ENCODE data around the gene SLC24A3.
A peak's percentile ranks its signal among the peaks of the same experiment; 100 is the strongest.
"Not testable (repeated sequence)": the region's sequence is repeated elsewhere in the genome, so short reads cannot be mapped to it uniquely, and the experiment has no call there.

Gene SLC24A3

DNA sequence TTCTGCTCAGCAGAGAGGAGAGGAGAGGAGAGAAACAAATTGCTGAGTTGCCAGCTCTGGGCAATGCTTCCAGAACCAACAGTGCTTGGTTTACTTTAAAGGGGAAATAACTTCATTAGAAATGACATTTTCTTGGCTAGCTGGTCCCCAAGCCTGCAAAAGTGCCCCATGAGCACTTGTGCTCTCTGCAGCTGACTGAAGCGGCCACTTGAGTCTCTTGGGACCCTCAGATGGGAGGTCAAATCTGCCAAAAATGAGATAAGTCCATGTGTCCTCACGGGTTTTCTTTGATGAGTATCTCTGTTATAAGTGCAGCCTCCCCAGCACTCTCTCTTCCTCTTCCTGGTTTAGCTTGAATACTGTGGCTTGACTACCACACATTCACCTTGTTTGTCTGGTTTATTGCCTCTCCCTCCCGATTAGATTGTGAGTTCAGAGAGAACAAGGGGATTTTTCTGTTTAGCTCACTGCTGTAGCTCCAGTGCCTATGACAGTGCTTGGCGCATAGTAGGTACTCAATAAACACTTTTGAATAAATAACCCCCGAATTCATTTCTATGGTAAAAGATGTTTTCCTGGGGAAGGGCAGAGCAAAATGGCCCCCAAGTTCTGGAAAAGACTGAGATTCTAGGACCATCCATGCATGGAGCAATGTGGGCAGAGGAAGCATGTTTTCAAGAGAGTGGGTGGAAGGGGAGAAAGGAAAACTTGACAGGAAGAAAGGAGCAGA is 538.6 kb downstream of the SLC24A3 start:
- Mint-ChIP-seq H3K9me3 (no peaks in the 10 kb centered on the region), H3K4me1 (peaks cover 18% of the 10 kb centered on the region), H3K36me3 (ENCODE audit: low read depth) (no peaks in the 10 kb centered on the region), H3K27me3 (ENCODE audit: low read depth) (peaks cover 4% of the 10 kb centered on the region), H3K27ac (peak overlapping the region in 1 of 3 experiments; percentile 34), H3K4me3 (no peak overlapping the region)
- TF ChIP-seq CTCF (IDR thresholded peaks at IDR 0.05; ENCODE audit: unreplicated experiment in 3 of 3): no peak

- H3K9me3 Mint-ChIP-seq; H3K36me3 Mint-ChIP-seq (ENCODE audit: low read depth); H3K27me3 Mint-ChIP-seq (ENCODE audit: low read depth): not testable (repeated sequence)
- Mint-ChIP-seq H3K27ac (peak overlapping the region in 1 of 3 experiments; percentile 10), H3K4me3 (peak overlapping the region in 1 of 3 experiments; percentile 18), H3K4me1 (peaks cover 28% of the 10 kb centered on the region)
Measured at GRCh38 chr20:19754201-19754600, 541.8 kb downstream of the SLC24A3 start.

DNA sequence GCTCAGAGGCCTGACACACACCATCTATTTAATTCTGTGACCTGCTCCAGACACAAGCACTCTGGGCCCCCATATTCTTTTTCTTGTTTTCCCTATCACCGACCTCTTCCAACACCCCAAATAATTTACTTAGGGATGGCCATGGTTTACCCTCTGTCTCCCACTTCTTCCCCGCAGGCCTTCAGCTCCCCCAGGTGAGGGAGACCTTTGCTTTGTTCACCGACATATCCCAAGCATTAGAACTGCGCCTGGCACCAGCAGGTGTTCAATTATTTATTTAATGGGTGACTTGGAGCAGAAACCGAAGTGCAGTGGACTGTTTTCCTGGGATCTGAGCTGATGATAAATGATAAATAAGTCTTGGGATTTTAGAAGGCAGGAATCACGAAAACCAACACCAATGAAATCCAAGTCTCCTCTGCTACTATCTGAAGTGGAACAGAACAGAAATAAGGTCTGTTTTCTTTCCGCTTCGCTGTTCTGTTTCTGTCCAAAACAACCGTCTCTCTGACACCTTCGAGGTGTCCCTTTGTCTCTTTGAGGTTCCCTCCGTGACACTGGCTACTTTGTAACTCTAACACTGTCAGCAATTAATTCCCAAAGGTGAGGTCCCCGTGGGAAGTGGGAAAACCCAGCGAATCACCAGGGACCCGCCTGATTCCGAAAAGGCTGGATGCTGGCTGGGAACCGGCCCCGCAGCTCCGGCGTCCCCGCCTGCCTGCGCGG is 544.5 kb downstream of the SLC24A3 start:
- peaks cover 2% of the 10 kb centered on the region for H3K36me3 Mint-ChIP-seq (ENCODE audit: low read depth)
- H3K27ac Mint-ChIP-seq: peak overlapping the region; percentile 93 to 100 (median 100)
- peak overlapping the region; percentile 96 to 98 (median 97) for H3K4me3 Mint-ChIP-seq
- H3K27me3 Mint-ChIP-seq (ENCODE audit: low read depth): peaks cover 4% of the 10 kb centered on the region
- no peaks in the 10 kb centered on the region for H3K9me3 Mint-ChIP-seq
- TF ChIP-seq CTCF (IDR thresholded peaks at IDR 0.05; ENCODE audit: unreplicated experiment in 3 of 3): no peak
- H3K4me1 Mint-ChIP-seq: peaks cover 43% of the 10 kb centered on the region

DNA sequence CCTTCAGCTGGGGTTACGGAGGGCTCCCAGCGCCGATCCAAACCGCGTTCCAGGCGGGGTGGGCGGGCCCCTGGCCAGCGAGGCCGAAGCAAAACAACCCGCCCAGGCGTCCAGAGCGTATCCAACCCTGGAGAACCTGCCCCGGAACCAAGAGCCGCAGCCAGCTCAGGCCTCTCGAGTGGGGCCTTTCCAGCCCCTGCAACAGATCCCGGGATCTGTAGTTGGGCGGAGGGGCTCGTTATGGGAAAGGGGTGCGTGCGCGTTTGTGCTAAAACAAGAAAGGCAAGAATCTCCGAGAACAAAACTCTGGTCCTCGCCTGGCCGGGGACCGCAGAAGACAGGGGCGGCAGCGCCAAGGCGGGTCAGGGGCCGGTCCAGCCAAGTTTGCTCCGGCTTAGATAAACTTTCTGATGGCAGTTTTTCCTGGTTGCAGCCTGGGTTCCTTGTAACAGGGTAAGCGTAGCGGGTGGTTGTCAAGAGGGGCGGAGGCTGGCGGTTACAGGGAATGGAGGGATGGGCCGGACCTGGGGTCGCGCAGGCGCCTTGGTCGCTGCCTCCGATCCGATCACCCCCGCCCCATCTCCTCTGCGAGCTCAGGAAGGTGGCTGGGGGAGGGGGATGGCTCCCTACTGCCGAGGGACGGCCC is 545.2 kb downstream of the SLC24A3 start:
- peaks cover 9% of the 10 kb centered on the region for H3K36me3 Mint-ChIP-seq (ENCODE audit: low read depth)
- no peak for TF ChIP-seq CTCF (IDR thresholded peaks at IDR 0.05; ENCODE audit: unreplicated experiment in 3 of 3)
- no peaks in the 10 kb centered on the region for H3K9me3 Mint-ChIP-seq
- H3K4me3 Mint-ChIP-seq: peak overlapping the region; percentile 96 to 98 (median 97)
- H3K27me3 Mint-ChIP-seq (ENCODE audit: low read depth): no peaks in the 10 kb centered on the region
- peaks cover 50% of the 10 kb centered on the region for H3K4me1 Mint-ChIP-seq
- H3K27ac Mint-ChIP-seq: peak overlapping the region; percentile 93 to 100 (median 100)

DNA sequence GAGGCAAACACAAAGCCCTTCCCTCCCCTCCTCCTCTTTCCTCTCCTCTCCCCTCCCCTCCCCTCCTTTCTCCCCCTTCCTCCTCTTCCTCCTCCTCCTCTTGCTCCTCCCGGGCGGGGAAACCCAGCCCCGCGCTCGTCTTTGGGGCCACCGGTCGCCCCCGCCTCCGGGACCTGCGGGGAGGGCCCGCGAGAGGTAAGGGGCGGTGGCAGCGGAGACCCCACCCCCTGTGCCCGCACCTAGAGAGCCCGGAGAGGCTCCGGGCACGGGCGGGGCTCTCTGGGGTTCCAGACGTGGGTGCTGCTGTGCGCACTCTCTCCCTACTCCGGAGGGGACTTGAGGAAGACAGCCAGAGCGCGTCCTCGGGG is 545.7 kb downstream of the SLC24A3 start, which contains the start of gene RIN2:
Gene RIN2 (plus strand): TSS at position 126 of the 368 bp plus-strand sequence. CDS start 131,344 bp downstream, outside the sequence.
- Mint-ChIP-seq H3K4me3 (peak within 1 kb of the TSS; percentile 96 to 98 (median 97)), H3K36me3 (ENCODE audit: low read depth) (peaks cover 9% of the 10 kb centered on the region), H3K27ac (peak within 1 kb of the TSS; percentile 93 to 100 (median 100)), H3K4me1 (peaks cover 50% of the 10 kb centered on the region), H3K27me3 (ENCODE audit: low read depth) (no peaks in the 10 kb centered on the region), H3K9me3 (no peaks in the 10 kb centered on the region)
- TF ChIP-seq CTCF (IDR thresholded peaks at IDR 0.05; ENCODE audit: unreplicated experiment in 3 of 3): no peak

All from nephron (organoid).